NCI-H510A treated with DMSO at 0.1 percent for 48 hours (cell line): ENCODE measurements around the gene IL34.
"Not testable (repeated sequence)": the region's sequence is repeated elsewhere in the genome, so short reads cannot be mapped to it uniquely, and the experiment has no call there.

ENCODE experiments used
- DNase-seq: peaks from one replicate; lab custom pipeline; 2025; lab: John Stamatoyannopoulos, UW

IL34 gene

DNA sequence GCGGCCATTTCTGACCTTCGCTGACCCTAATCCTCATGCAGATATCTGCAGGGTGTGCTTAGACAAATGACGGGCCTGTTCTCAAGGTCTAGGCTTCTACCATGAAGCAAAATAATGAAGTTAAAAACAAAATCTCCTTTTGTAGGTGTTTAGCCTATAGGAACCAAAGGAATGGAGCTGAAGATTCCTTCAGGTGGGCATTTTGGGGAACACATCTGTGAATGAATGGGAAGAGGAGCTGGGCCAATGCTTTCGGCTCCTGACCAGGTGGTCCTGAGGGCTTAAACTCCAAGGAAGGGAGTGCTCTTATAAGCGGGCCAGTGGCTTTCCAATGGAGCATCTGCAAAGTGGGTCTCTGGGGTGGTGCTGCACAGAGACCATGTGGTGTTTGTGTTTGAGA lies 14.1 kb upstream of the IL34 start:
- no peak for DNase-seq

DNA sequence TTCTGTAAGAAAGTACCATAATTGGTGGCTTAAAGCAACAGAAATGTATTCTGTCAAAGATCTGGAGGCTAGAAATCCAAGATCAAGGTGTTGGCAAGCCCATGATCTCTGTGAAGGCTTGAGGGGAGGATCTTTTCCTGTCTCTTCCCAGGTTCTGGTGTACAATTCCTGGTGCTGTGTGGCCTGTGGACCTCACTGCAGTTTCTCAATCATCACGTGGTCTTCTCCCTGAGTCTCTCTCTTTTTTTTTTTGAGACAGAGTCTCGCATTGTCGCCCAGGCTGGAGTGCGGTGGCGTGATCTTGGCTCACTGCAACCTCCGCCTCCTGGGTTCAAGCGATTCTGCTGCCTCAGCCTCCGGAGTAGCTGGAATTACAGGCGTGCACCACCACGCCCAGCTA lies 12.7 kb upstream of the IL34 start:
- DNase-seq = not testable (repeated sequence)

DNA sequence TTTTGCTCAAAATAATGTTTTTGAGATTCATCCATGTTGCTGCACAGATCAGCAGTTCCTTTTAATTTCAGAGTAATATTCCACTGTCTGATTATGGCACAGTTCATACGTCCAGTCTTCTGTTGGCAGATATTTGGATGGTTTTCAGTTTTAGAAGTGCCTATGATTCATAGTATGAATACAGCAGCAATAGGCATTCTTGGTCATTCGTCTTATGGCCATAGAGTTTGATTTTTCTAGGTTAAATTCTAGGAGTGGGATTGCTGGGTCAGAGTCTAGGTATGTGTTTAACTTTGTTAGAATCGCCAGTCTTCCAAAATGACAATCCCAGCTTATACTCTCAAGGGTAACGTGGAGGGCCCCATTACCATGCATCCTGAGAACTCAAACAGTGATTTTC lies 11.5 kb upstream of the IL34 start:
- DNase-seq = no peak

DNA sequence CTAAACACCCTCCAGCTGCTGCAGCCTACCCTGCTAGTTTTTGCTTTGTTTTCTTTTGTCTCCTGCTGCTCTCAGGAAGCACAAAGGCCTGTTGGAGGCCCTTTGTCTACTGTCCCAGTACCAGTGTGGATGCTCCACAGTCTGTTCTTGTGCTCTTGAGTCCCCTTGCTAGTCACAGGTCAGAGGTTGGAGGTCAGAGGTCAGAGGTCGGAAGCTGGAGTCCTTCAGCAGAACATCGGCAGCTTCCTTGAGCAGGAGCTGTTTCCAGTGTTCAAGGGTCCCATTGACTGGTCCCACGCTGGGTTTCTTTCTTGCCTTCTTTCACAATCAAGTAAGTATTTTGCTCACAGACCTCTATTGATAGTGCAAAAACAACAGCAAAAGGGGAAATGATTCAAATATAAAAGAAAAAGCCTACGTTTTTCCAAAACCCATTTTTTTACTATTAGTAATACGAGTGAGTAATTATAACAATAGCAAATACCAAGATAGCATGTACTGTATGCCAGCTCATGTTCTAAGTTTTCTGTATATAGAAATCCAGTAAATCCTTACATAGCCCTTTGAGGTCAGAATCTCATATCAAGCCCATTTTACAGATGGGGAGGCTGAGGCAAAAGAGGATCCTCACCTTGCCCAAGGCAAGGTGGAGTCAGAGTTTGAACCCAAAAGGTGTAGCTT lies 10.9 kb upstream of the IL34 start:
- no peak for DNase-seq

DNA sequence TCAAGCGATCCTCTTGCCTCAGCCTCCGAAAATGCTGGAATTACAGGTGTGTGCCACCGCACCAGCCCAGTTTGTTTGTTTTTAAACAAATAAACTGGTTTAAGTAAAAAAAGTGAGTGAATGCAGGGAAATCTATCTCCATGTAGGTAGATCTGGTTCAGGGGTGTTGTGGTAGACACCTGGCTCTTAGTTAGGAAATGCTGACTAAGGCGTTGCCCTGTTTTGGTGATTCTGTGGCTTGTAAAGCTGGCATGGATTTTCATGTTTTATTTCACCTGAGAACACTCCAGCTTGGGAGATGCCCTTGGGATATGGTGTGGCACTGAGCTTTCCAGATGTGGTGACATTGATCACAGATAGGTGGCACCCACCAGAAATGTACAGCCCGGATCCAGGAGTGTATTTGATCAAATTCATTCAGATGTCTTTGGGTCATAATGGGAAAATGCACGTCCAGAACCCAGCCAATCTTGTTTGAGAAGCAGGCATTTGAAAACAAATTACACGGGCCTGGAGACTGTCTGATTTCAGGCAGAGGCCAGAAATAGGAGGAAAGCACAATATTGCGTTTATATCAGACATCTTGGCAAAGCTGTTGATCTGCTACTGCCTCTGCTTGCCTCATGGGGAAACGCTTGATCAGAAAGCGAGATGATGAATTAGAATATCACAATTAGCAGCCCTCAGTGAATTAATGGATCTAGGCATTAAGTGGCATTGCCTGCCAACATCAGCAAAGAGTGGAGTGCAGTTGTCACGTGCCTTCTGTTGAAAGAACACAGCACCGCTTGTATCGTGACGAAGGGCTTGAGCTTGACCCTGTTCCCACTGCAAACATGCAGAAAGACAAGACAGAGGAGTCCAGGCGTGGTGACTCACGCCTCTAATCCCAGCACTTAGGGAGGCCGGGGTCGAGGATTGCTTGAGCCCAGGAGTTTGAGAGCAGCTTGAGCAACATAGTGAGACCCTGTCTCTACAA lies 7.3 kb upstream of the IL34 start:
- no peak for DNase-seq

DNA sequence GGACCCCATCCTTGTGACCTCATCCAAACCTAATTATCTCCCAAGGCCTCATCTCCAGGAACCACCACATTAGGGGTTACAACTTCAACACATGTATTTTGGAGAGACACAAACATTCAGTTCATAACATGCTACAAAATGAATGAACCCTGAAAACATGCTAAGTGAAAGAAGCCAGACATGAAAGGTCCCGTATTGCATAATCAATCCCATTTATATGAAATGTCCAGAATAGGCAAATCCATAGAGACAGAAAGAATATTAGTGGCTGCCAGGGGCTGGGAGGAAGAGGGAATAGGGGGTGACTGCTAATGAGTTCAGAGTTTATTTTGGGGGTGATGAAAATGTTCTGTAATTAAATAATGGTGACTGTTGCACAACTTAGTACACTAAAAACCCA lies 3.7 kb upstream of the IL34 start:
- no peak for DNase-seq

DNA sequence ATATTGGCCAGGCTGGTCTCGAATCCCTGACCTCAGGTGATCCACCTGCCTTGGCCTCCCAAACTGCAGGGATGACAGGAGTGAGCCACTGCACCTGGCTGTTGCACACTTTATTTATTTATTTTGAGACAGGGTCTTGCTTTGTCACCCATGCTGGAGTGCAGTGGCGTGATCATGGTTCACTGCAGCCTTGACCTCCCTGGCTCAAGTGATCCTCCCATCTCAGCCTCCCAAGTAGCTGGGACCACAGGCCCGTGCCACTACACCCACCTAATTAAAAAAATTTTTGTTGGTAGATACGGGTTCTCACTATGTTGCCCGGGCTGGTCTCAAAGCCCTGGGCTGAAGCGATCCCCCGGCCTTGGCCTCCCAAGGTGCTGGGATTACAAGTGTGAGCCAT lies 3.1 kb upstream of the IL34 start:
- not testable (repeated sequence) for DNase-seq

DNA sequence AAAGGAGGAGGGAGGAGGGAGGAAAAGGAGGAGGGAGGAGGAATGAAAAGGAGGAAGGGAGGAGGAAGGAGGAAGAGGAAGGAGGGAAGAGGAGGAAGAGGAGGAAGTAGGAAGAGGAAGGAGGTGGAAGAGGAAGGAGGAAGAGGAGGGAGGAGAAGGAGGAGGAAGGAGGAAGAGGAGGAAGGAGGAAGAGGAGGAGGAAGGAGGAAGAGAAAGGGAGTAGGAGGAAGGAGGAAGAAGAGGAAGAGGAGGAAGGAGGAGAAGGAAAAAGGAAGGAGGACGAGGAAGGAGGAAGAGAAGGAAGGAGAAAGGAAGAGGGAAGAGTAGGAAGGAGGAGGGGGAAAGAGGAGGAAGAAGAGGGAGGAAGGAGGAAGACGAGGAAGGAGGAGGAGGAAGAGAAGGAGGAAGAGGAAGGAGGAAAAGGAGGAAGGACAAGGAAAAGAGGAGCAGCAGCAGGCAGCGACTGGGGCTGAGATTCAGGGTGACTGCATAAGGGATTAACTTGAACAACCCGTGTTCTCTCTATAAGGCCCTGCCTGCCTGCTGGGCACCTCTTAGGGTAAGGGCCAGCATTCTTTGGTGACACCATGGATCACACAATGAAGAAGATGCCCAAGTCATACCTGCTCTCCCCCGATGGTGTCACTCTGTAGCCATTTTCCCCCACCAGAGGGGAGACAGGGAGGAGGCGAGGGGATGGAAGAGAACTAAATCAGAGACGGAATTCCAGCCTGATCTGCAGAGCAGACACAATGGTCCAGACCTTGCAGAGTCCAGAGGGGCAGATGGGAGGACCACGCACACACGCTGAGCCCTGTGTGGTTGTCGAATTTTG lies 1.4 kb upstream of the IL34 start:
- no peak for DNase-seq

DNA sequence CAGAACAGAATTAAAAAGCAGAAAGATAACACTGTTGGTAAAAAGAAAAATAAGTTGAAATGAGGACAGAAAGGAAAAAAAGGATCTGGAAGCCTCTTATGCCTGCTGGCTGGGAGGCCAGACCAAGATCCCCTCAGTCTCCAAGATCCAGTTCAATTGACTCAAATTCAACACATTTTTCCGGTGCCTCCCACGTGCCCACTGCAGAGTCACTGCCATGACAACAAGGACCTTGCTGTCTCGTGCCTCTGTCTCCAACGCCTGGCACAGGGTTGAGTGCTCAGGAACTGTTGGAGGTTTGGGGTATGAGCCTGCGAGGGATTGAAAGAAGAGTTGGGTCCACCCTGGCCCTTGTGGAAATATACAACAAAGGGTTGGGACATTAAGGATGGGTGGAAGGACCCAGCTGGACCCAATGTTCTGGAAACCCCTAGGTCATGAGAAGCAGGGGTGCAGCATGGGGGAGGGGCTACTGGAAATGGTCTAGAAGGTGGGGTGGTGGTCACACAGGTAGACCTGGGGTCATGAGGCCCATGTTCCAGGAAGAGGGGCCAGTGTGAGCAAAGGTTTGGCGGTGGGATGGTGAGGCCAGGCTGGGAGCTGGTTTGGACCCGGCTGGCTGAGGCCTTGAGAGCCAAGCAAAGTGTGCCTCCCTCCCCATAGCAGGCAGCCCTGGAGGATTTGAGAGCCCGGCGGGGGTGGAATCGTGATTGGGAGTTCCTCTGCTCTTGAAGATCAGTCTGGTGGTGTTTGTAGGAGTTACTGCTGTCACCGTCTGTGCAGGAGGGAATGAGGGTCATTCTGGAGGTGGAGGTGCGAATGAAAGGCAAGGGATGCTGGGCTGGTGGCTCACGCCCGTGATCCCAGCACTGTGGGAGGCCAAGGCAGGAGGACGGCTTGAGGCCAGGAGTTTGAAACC lies 1.3 kb downstream of the IL34 start:
- no peak for DNase-seq

DNA sequence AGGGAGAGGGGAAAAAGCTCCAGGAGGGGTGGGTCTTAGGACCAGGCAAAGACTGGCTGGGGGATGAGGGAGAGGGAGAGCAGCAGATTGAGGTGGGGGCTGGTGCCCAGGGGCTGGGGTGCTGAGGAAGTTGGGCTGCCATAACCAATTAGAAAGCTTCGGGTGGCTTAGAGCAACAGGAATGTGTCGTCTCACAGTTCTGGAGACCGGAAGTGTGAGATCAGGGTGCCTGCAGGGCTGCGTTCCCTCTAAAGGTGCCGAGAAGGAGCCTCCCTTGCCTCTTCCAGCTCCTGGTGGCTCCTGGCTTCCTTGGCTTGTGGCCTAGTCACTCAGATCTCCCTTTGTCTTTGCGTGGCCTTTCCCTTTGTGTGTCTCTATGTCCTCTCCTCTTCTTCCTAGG lies 2.2 kb downstream of the IL34 start:
- no peak for DNase-seq

DNA sequence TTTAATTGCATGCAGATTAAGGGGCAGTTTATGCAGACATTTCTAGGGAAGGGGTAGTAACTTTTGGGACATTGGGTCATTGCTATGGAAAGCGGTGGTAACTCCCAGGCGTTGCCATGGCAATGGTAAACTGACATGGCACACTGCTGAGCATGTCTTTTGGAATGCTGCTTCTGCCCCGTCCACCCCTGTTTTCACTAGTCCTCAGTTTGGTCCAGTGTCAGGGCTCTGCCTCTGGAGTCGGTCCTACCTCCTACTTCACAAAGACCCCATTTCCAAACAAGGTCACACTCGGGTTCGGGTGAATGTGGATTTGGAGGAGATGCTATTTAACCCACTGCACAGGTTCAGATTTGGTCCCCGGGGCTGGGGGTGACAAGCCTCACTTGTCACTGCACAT lies 2.9 kb downstream of the IL34 start:
- DNase-seq = no peak

DNA sequence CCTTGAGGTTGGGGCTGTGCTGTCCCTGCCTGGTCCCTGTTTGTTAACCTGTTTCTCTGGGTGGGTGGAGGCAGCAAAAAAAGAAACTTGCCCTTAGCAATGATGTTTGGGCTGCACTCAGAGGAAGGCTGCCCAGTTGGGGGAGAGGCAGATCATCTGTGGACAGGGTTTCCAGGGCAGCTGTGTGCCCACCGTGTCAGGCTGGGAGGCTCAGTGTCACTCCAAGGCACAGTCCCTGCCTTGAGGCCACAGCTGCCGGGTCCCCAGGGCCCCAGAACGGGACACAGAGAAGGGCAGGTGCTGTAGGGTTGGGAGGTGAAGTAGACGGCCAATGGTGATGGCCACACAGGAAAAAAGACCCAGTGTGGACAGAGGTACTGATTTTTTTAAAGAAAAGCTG lies 3.9 kb downstream of the IL34 start:
- DNase-seq = no peak

DNA sequence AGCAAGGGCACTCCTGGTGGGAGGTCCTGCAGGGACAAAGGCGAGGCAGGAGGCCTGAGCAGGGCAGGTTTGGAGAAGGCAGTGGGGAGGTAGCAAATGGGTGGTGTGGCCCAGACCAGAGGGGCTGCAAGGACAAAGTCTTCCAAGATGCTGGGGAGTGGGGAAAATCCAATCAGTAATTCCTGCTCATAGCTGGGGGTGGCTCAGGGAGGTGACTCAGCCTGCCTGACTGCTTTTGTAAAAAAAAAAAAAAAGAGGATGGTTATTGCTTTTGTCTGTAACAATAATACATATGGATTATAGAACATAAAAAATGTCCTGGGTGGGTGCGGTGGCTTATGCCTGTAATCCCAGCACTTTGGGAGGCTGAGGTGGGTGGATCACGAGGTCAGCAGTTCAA lies 5.2 kb downstream of the IL34 start:
- no peak for DNase-seq

DNA sequence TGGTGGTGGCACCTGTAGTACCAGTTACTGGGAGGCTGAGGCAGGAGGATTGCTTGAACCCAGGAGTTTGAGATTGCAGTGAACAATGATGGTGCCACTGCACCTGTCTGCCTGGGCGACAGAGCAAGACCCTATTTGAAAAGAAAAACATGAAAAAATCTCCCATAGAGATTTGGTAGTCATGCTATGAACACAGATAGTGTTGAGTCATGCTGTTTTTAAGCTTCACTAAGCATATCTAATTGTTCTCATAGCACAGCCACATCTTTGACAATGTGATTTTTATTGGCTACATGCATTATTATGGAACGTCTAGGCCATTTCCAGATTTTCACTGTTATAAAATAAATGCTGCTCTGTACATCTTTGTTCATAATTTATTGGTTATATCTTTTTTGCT lies 6.0 kb downstream of the IL34 start:
- no peak for DNase-seq

DNA sequence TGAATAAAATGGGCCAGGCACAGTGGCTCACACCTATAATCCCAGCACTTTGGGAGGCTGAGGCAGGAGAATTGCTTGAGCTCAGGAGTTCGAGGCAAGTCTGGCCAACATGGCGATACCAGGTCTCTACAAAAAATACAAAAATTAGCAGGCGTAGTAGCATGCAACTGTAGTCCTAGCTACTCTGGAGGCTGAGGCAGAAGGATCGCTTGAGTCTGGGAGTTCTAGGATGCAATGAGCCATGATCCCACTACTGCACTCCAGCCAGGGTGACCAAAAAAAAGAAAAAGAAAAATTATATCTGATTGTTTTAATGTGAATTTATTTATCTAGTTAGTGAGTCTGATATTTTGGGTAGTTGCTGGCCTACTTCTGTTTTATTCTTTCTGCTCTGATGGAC lies 7.0 kb downstream of the IL34 start:
- DNase-seq = no peak

DNA sequence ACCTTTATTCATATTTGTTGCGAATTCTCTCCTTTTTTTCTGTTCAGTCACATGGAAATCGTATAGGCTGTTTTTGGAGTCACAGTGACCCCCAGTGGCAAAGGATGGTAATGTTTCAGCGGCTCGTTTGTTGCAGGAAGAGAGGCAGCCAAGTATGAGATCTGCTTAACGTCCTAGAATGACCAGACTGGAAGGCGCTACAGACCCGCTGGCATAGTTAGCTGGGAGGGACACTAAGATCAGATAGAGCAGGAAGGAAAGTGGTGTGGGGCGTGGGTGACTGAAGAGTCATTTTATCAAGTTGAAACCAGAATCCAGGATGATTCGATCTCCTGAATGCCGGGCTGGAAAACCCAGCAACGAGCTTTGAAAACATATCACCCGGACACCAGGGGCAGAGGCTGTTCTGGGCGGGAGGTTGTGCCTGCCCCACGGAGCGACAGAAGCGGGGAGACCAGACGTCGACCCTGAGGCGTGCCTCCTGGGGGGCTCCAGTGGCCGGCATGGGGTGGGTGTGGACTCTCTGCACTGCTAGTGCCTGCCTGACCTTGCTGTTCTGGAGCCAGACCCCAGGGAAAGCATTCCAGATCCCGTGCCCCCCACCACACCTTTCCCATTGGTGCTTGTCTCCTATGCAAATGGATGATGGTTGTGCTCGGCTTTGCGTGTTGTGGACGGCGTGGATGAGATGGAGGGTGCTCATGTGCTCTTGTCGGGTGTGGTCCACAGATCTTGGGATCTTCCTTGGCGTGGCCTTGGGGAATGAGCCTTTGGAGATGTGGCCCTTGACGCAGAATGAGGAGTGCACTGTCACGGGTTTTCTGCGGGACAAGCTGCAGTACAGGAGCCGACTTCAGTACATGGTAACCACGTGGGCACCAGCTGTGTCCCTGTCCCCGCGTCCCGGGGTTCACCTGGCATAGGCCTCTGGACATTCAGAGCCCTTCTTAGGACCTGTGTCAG lies 7.7 kb downstream of the IL34 start:
- DNase-seq = peak; percentile 75

DNA sequence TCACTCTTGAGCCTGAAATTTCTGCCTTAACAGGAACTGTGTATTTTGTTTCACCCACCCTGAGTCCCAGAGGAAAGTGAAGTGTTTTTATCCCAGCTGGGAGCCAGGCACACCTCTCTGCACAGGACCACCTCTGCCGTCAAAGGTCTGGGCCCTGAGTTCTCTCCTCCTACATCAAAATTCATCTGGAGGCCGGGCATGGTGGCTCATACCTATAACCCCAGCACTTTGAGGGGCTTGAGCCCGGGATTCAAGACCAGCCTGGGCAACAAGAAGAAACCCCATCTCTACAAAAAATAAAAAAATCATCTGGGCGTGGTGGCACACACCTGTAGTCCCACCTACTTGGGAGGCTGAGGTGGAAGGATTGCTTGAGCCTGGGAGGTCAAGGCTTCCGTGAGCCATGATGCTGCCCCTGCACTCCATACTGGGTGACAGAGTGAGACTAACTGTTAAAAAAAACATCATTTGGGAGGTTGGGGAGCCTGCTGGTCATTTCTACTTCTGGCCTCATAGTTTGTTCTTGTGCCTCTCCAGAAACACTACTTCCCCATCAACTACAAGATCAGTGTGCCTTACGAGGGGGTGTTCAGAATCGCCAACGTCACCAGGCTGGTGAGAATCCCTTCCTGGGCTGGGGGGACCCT lies 9.8 kb downstream of the IL34 start:
- no peak for DNase-seq

DNA sequence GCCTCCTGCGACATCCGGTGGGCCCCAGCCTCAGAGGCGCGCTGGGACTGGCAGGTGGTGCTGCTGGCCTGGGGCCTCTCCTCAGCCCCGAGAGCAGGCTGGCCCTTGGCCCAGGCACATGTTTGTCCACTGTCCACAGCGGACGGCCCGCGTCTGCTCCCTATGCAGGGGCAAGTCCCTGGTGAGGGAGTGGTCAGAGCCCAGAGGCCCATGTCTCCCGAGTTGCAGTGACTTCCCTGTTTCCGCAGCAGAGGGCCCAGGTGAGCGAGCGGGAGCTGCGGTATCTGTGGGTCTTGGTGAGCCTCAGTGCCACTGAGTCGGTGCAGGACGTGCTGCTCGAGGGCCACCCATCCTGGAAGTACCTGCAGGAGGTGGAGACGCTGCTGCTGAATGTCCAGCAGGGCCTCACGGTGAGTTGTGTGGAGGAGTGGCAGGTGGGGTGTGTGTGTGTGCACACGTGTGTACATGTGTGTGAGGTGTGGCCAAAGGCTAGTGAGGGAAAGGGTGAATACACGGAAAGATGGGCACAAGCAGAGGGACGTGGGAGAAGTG lies 10.4 kb downstream of the IL34 start:
- no peak for DNase-seq

DNA sequence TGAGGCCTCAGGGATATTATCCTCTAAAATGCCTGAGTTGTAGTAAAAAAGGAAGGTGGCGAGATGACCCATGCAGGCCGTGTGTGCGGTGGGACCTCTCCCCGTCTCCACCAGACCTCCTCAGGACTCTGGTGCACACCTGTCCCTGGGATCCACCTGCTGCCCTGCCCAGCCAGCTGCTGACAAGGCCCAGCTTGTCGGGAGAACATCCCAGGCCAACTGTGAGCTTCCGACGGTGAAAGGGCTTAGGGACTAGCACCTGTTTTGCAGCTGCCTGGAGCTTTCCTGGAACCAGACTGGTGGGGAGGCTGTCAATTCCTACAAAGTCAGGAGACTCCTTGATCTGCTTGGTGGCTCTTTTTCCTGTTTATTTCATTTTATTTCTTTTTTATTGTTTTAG lies 11.6 kb downstream of the IL34 start:
- DNase-seq = peak; percentile 14
